Naive thymus-derived CD8-positive, alpha-beta T cell (primary cell): ENCODE measurements around the gene ITGB2. TPM values are rescaled to one million over a fixed set of nuclear protein-coding genes. Genes with fewer than 3 reads are reported as not detected.
A peak's percentile ranks its signal among the peaks of the same experiment; 100 is the strongest.

ENCODE experiments used
- ATAC-seq, 2 donors: fragments of 150-1000 bp; cut with Tn5 transposase in 1 of 2; sonication (Bioruptor Pico), chemical (Tn5 transposase) in 1 of 2; 1 replicate in 1 of 2; 2 replicates in 1 of 2; pipeline ENCODE4 v1.10.0; 2021; ENCODE audit warnings: mild to moderate bottlenecking in 2 of 2, moderate library complexity in 2 of 2
- POLR2A ChIA-PET: fragments of 350-600 bp; sonication (Branson Sonifier 250); formaldehyde crosslinking; loops from one replicate; lab custom pipeline; 2021; ENCODE audit warnings: antibody characterized with exemption; lab: Charles Lee
- DNase-seq, 10 donors: peaks; one replicate each; pipeline versions ENCODE4 v3.0.0 to v3.0.0-alpha.2; 2020 to 2022
- H3K27ac Mint-ChIP-seq, 10 donors: one replicate each; pipeline ENCODE4 v1.8.0; 2020 to 2022; ENCODE audit warnings: mild to moderate bottlenecking in 10 of 10, mixed read lengths in 10 of 10, moderate library complexity in 4 of 10, inconsistent platforms in 1 of 10
- H3K27me3 Mint-ChIP-seq, 5 donors: one replicate each; pipeline ENCODE4 v1.8.0; 2021 to 2022; ENCODE audit warnings: mixed read lengths in 5 of 5
- H3K36me3 Mint-ChIP-seq, 3 donors: one replicate each; pipeline ENCODE4 v1.8.0; 2020 to 2022; ENCODE audit warnings: mixed read lengths in 3 of 3, mild to moderate bottlenecking in 2 of 3, inconsistent platforms in 1 of 3
- H3K4me1 Mint-ChIP-seq, 4 donors: one replicate each; pipeline ENCODE4 v1.8.0; 2021 to 2022; ENCODE audit warnings: mixed read lengths in 4 of 4
- H3K4me3 Mint-ChIP-seq, 10 donors: one replicate each; pipeline ENCODE4 v1.8.0; 2020 to 2022; ENCODE audit warnings: mild to moderate bottlenecking in 10 of 10, mixed read lengths in 10 of 10, moderate library complexity in 6 of 10, inconsistent platforms in 1 of 10
- H3K9me3 Mint-ChIP-seq, 9 donors: one replicate each; pipeline ENCODE4 v1.8.0; 2020 to 2022; ENCODE audit warnings: mixed read lengths in 9 of 9, mild to moderate bottlenecking in 3 of 9, inconsistent platforms in 1 of 9, moderate library complexity in 1 of 9
- polyA plus RNA-seq, 3 donors: library from polyadenylated mRNA; unstranded; fragments of 300-500 nt; fragmentation: Illumina TruSeq; gene quantifications; one replicate each; pipeline ENCODE4 v1.2.3, GENCODE V29; 2021
- total RNA-seq, 8 experiments: library from RNA in 2 of 8; stranded (reverse) in 2 of 8; gene quantifications; one replicate each; pipeline ENCODE4 v1.2.3 and lab custom pipeline; 2021 to 2026

Gene ITGB2
- total and polyA plus RNA-seq, 5 experiments from 2014 or later: 177 to 549 (median 423) TPM

DNA sequence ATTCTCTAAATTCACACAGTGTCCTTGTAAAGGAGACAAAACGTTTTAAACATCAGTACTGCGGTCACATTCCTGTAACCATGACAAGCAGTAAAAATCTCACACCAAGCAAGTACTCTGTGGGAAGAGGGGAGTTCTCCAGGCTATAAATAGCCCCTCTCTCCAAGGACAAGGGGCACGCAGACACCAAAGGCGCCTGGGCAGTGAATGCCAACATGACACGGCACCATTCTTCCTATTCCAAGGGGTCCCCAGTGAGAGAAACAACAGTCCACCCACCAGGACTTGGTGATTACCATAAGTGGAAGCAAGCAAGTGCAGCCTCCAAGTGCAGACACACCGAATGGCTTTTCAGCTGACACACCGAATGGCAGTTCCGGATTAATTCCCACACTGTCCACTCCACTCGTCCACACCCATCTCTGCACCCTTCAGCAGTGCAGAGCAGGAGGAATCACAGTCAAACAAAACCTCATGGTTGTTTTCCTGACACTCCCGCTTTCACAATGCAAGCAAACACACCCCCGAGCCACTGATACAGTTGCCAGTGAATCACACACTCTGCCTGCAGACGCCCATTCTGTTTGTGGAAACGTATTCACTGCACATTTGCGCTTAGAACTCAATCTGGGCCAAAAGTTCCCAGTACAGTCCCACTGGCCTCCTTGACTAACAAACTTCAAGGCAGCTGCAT lies 49.0 kb downstream of the ITGB2 start:
- Mint-ChIP-seq H3K36me3 (no peaks in the 10 kb centered on the region), H3K4me1 (peaks cover 37 to 78% (median 70%) of the 10 kb centered on the region in 4 donors), H3K4me3 (peak overlapping the region; percentile 92 to 98 (median 94)), H3K9me3 (no peaks in the 10 kb centered on the region), H3K27ac (peak overlapping the region in 9 of 10 donors; percentile 88 to 96 (median 93)), H3K27me3 (no peaks in the 10 kb centered on the region)
- DNase-seq (no peak), ATAC-seq (no peak)
- POLR2A ChIA-PET: interaction anchor here (0.6 to 4.6 kb wide), 10 partner anchors 11 to 533 kb away, joined by 3 to 91 read pairs (median 11); partner anchors contain the start of genes CFAP410, KRTAP12-3 and SUMO3

DNA sequence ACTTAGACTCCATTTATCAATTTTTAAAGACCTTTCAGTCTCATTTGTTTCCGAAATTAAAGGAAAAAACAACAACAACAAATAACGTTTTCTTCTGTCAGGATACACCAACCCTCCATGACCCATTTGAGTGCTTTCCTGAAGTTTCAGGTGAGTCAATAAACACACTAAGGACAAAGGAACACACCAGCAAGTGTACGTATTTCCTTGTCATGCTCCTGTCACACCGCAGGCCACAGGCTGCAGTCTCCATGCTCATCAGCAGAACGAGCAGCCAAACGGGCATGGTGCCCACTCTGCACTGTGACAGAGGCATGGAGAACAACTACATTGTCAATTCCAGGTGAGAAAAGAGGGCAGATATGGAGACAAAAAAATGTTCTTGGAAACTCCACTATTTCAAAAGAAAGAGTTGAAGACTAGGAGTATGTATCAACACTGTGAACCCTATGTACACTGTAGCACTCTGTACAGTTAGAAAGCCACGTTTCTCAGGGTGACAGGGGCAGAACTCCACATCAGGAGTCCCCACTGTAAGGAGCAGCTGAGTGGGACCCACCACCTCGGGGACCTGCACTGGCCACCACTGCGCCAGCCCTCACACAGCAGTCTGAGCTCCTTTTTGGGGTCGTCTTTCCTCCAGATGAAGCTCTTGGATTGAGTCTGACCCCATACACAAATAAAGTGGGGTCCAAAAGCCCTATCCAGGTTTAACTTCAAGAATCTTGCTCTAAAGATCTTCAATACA lies 49.8 kb downstream of the ITGB2 start:
- POLR2A ChIA-PET: no interaction called here
- H3K4me1 Mint-ChIP-seq: peaks cover 45 to 82% (median 77%) of the 10 kb centered on the region in 4 donors
- no peaks in the 10 kb centered on the region for H3K9me3 Mint-ChIP-seq

DNA sequence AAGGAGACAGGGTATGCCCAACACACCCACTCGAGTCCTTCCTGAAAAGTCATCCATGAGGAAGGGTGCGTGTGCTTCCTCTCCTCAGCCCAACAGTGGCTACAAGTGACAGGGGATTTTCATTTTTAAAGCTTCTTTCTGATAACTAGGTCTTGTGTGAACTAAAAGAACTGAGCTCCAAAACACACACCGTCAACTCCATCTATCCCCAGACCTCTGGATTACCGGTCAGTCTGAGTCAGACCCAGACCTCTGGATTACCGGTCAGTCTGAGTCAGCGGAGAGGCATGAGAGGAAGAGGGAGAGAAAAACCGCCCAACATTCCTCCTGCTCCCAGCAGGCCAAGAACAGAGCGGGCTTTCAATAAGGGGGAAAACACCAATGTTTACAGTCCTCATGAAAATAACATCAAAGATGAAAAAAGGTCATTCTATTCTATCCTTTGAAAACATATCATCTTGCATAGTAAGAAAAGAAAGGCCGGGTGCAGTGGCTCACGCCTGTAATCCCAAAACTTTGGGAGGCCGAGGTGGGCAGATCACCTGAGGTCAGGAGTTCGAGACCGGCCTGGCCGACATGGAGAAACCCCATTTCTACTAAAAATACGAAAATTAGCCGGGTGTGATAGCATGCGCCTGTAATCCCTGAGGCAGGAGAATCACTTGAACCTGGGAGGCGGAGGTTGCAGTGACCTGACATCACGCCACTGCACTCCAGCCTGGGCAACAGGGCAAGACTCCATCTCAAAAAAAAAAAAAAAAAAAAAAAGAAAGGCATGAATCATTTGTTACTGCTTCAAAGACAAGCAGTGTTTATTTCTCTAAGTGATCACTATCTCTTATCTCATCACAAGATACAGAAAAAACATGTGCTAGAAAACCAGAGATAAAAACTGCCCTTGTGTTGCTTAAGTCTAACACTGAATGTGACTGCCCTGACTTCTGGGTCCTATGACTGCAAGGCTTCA lies 50.6 kb downstream of the ITGB2 start:
- ATAC-seq (no peak), DNase-seq (no peak)
- H3K4me3 Mint-ChIP-seq: peak overlapping the region; percentile 16 to 98 (median 90)
- POLR2A ChIA-PET: no interaction called here
- H3K9me3 Mint-ChIP-seq: no peaks in the 10 kb centered on the region
- peak overlapping the region; percentile 48 to 95 (median 89) for H3K27ac Mint-ChIP-seq
- peaks cover 51 to 82% (median 78%) of the 10 kb centered on the region in 4 donors for H3K4me1 Mint-ChIP-seq
- peaks cover 0 to 1% (median 0%) of the 10 kb centered on the region in 5 donors for H3K27me3 Mint-ChIP-seq
- peaks cover 0 to 5% (median 0%) of the 10 kb centered on the region in 3 donors for H3K36me3 Mint-ChIP-seq

More for the DNA sequence above, 49.8 kb downstream of the ITGB2 start:
- ATAC-seq (no peak), DNase-seq (peak in 3 of 10 donors; percentile 19 to 40 (median 40))
- Mint-ChIP-seq H3K27ac (peak overlapping the region; percentile 37 to 96 (median 93)), H3K4me3 (peak overlapping the region; percentile 92 to 98 (median 94)), H3K27me3 (no peaks in the 10 kb centered on the region), H3K36me3 (no peaks in the 10 kb centered on the region)

GRCh38 chr21:44868707-44869106 lies 52.0 kb downstream of the ITGB2 start:
- Mint-ChIP-seq H3K27me3 (peaks cover 0 to 1% (median 0%) of the 10 kb centered on the region in 5 donors), H3K9me3 (no peaks in the 10 kb centered on the region), H3K27ac (peak overlapping the region; percentile 86 to 97 (median 93)), H3K36me3 (peaks cover 0 to 18% (median 3%) of the 10 kb centered on the region in 3 donors), H3K4me3 (peak overlapping the region; percentile 47 to 88 (median 79)), H3K4me1 (peaks cover 53 to 89% (median 81%) of the 10 kb centered on the region in 4 donors)
- DNase-seq (no peak), ATAC-seq (no peak)
- POLR2A ChIA-PET: no interaction called here

- H3K4me1 Mint-ChIP-seq: peaks cover 56 to 94% (median 87%) of the 10 kb centered on the region in 4 donors
- H3K36me3 Mint-ChIP-seq: peaks cover 0 to 23% (median 3%) of the 10 kb centered on the region in 3 donors
- H3K27ac Mint-ChIP-seq: peak overlapping the region; percentile 86 to 97 (median 93)
- DNase-seq: peak in 8 of 10 donors; percentile 35 to 80 (median 54)
- POLR2A ChIA-PET: no interaction called here
- peaks cover 0 to 1% (median 0%) of the 10 kb centered on the region in 5 donors for H3K27me3 Mint-ChIP-seq
- H3K9me3 Mint-ChIP-seq: no peaks in the 10 kb centered on the region
- H3K4me3 Mint-ChIP-seq: peak overlapping the region; percentile 47 to 88 (median 79)
- ATAC-seq: peak; percentile 65 to 84
Observed at GRCh38 chr21:44867999-44868700, 52.5 kb downstream of the ITGB2 start.

- Mint-ChIP-seq H3K36me3 (peaks cover 0 to 23% (median 3%) of the 10 kb centered on the region in 3 donors), H3K4me1 (peaks cover 54 to 91% (median 85%) of the 10 kb centered on the region in 4 donors), H3K27me3 (peaks cover 0 to 1% (median 0%) of the 10 kb centered on the region in 5 donors), H3K27ac (peak overlapping the region; percentile 46 to 97 (median 92)), H3K4me3 (peak overlapping the region in 7 of 10 donors; percentile 22 to 88 (median 78)), H3K9me3 (no peaks in the 10 kb centered on the region)
- ATAC-seq: no peak
- no peak for DNase-seq
- POLR2A ChIA-PET: interaction anchor here (1.1 to 1.2 kb wide), 2 partner anchors 45 to 65 kb away, joined by 3 to 4 read pairs; no protein-coding TSS in a partner anchor
Observed at GRCh38 chr21:44867464-44867863, 53.2 kb downstream of the ITGB2 start.

GRCh38 chr21:44866780-44867179 lies 53.9 kb downstream of the ITGB2 start:
- peaks cover 0 to 25% (median 3%) of the 10 kb centered on the region in 3 donors for H3K36me3 Mint-ChIP-seq

GRCh38 chr21:44865561-44866280 lies 55.0 kb downstream of the ITGB2 start:
- ATAC-seq: peak; percentile 56 to 60
- Mint-ChIP-seq H3K27ac (peak overlapping the region; percentile 61 to 97 (median 86)), H3K36me3 (peaks cover 0 to 36% (median 4%) of the 10 kb centered on the region in 3 donors), H3K4me1 (peaks cover 48 to 87% (median 79%) of the 10 kb centered on the region in 4 donors), H3K9me3 (no peaks in the 10 kb centered on the region), H3K27me3 (peaks cover 0 to 1% (median 0%) of the 10 kb centered on the region in 5 donors), H3K4me3 (peak overlapping the region; percentile 57 to 88 (median 72))
- DNase-seq: peak in 2 of 10 donors; percentile 40 to 43
- POLR2A ChIA-PET: interaction anchor here (1.0 kb wide), 1 partner anchor 61 kb away, joined by 4 read pairs; no protein-coding TSS in a partner anchor

More at GRCh38 chr21:44866780-44867179, 53.9 kb downstream of the ITGB2 start:
- ATAC-seq (no peak), DNase-seq (no peak)
- Mint-ChIP-seq H3K4me1 (peaks cover 51 to 87% (median 81%) of the 10 kb centered on the region in 4 donors), H3K27me3 (peaks cover 0 to 1% (median 0%) of the 10 kb centered on the region in 5 donors), H3K27ac (peak overlapping the region in 8 of 10 donors; percentile 67 to 97 (median 86)), H3K9me3 (no peaks in the 10 kb centered on the region), H3K4me3 (peak overlapping the region; percentile 12 to 88 (median 58))
- POLR2A ChIA-PET: interaction anchor here (1.0 to 1.2 kb wide), 3 partner anchors 44 to 65 kb away, joined by 3 to 4 read pairs (median 4); no protein-coding TSS in a partner anchor

DNA sequence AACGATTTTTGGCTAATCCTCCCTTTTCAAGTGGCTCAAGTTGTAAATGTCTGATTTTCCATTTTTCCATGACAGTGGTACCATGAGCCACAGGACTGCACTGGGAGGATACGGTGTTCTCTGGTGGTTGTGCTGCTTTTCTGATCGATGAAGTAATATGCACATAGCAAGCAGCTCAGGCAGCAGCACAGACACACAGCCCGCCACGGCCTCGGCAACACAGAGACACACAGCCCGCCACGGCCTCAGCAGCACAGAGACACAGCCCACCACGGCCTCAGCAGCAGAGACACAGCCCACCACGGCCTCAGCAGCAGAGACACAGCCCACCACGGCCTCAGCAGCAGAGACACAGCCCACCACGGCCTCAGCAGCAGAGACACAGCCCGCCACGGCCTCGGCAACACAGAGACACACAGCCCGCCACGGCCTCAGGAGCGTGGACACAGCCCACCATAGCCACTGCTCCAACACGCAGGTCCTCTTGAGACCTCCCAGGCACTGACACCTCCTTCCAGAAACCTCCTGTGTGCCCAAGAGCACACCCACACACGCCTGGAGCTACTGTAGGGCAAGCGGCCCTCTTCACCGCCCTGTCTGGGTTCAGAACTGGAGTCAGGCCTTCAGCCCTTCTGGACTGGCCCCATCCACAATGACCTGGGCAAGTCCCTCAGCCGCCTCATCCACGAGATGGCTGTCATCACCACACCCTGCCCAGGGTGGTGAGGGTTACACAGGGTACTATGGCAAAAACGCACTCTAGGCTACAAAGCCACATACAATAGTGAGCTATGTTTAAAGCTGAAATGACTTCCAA lies 57.6 kb downstream of the ITGB2 start:
- Mint-ChIP-seq H3K9me3 (no peaks in the 10 kb centered on the region), H3K4me1 (peaks cover 38 to 76% (median 56%) of the 10 kb centered on the region in 4 donors), H3K27ac (peak overlapping the region in 6 of 10 donors; percentile 38 to 88 (median 56)), H3K36me3 (peaks cover 0 to 61% (median 6%) of the 10 kb centered on the region in 3 donors), H3K4me3 (peak overlapping the region in 4 of 10 donors; percentile 19 to 64 (median 52)), H3K27me3 (peaks cover 0 to 1% (median 0%) of the 10 kb centered on the region in 5 donors)
- POLR2A ChIA-PET: interaction anchor here (1.3 kb wide), 1 partner anchor 11 kb away, joined by 4 read pairs; the partner anchor contains the start of gene PTTG1IP
- peak in 1 of 2 donors; percentile 35 for ATAC-seq
- DNase-seq: no peak

DNA sequence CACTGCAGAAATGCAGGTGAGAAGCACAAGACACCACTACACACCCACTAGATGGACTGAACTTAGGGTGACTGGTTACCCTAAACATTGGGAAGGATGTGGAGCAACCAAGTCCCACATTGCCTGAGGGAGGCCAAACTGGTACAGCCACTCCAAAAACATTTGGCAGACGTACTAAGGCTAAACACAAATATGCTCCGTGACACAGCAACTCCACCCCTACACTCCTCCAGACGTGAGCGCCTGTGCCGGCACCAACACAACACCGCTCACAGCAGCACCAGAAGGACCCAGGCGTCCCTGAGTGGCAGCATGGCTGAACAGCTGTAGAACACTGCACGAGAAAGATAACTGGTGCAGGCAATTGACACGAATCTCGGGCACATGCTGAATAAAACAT lies 61.9 kb downstream of the ITGB2 start:
- Mint-ChIP-seq H3K27ac (peak overlapping the region in 2 of 10 donors; percentile 14 to 59), H3K36me3 (peaks cover 0 to 83% (median 3%) of the 10 kb centered on the region in 3 donors), H3K27me3 (no peaks in the 10 kb centered on the region), H3K4me1 (peaks cover 21 to 59% (median 37%) of the 10 kb centered on the region in 4 donors), H3K4me3 (no peak overlapping the region), H3K9me3 (no peaks in the 10 kb centered on the region)
- DNase-seq (no peak), ATAC-seq (no peak)
- POLR2A ChIA-PET: no interaction called here
